Activated naive CD8-positive, alpha-beta T cell treated with anti-CD3 and anti-CD28 coated beads, Interleukin-2, amount 10 ng/mL, durations not matched to agents 7 days and 5 days (primary cell): Measurements from ENCODE around the gene SMIM38. TPM values are rescaled to one million over a fixed set of nuclear protein-coding genes. Genes with fewer than 3 reads are reported as not detected.
"Not testable (repeated sequence)": the region's sequence is repeated elsewhere in the genome, so short reads cannot be mapped to it uniquely, and the experiment has no call there.

Experiments
- ATAC-seq: fragments of 150-1000 bp; cut with Tn5 transposase; one replicate; pipeline ENCODE4 v1.10.0; 2021; ENCODE audit warnings: low read depth, moderate library complexity
- POLR2A ChIA-PET: fragments of 350-600 bp; sonication (Branson Sonifier 250); formaldehyde crosslinking; loops from one replicate; lab custom pipeline; 2021; ENCODE audit warnings: antibody characterized with exemption; lab: Charles Lee
- DNase-seq: peaks from one replicate; pipeline ENCODE4 v3.0.0; 2021
- H3K27ac Mint-ChIP-seq: one replicate; pipeline ENCODE4 v1.8.0; 2022; ENCODE audit warnings: mild to moderate bottlenecking, mixed read lengths
- H3K27me3 Mint-ChIP-seq: one replicate; pipeline ENCODE4 v1.8.0; 2022; ENCODE audit warnings: mild to moderate bottlenecking, moderate library complexity, mixed read lengths
- H3K36me3 Mint-ChIP-seq: one replicate; pipeline ENCODE4 v1.8.0; 2021; ENCODE audit warnings: mild to moderate bottlenecking, mixed read lengths
- H3K4me1 Mint-ChIP-seq: one replicate; pipeline ENCODE4 v1.8.0; 2021; ENCODE audit warnings: mixed read lengths
- H3K4me3 Mint-ChIP-seq: one replicate; pipeline ENCODE4 v1.8.0; 2022; ENCODE audit warnings: mild to moderate bottlenecking, moderate library complexity, mixed read lengths
- H3K9me3 Mint-ChIP-seq: one replicate; pipeline ENCODE4 v1.8.0; 2021; ENCODE audit warnings: mixed read lengths
- total RNA-seq, 2 experiments: library from RNA; stranded (reverse); gene quantifications; one replicate each; pipeline ENCODE4 v1.2.3, GENCODE V29; 2021

Gene SMIM38
- total RNA-seq, 2 experiments from 2014 or later = 0.25 to 0.31 TPM

DNA sequence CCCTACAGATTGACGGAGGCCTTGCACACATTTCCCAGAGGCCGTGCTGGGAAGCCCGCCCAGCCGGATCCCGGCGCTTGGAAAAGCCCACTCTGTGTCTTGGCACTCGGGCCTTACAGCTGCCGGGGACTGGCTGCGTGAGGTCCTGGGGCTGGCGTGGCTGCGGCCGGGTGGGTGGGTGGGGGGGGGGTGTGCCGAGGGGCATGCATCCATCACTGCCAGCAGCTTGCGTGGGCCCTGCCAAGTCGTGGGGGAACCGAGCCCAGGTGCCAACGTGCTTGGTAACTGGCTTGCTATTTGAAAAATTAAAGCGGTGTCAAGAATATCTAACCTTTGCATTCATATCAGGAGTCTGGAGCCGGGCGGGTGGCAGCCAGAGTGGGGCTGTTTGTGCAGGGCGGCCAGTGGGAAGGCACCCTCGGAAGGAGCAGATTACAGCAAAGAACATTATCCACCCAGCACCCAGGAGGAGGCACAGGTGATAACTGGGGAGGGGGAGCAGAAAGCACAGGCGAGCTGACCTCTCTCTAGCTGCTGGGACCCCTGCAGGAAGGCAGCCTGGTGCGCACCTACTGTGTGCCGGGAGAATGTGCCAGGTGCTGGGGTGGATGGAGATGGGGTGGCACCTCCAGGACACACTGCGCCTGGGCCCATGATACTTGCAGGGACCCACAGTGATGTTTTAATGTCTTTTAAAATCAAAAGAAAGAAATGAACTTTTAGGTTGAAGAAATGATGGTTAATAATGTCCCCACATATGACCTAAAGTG is 28.5 kb upstream of the SMIM38 start:
- POLR2A ChIA-PET = no interaction called here
- Mint-ChIP-seq H3K4me3 (no peak overlapping the region), H3K4me1 (peaks cover 13% of the 10 kb centered on the region), H3K36me3 (no peaks in the 10 kb centered on the region), H3K27me3 (no peaks in the 10 kb centered on the region), H3K27ac (no peak overlapping the region), H3K9me3 (peaks cover 3% of the 10 kb centered on the region)
- DNase-seq (no peak), ATAC-seq (no peak)

DNA sequence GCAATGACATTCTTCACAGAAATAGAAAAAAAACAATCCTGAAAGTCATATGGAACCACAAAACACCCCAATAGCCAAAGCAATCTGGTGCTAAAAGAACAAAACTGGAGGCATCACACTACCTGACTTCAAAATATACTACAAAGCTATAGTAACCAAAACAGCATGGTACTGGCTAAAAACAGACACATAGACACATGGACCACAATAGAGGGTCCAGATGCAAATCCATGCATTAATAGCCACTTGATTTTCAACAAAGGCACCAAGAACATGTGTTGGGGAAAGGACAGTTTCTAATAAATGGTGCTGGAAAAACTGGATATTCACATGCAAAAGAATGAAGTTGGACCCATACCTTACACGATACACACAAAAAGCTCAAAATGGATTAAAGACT is 27.9 kb upstream of the SMIM38 start:
- Mint-ChIP-seq H3K36me3 (no peaks in the 10 kb centered on the region), H3K27me3 (no peaks in the 10 kb centered on the region), H3K27ac (no peak overlapping the region), H3K4me1 (peaks cover 9% of the 10 kb centered on the region), H3K4me3 (no peak overlapping the region), H3K9me3 (peaks cover 3% of the 10 kb centered on the region)
- ATAC-seq = no peak
- DNase-seq = no peak
- POLR2A ChIA-PET = no interaction called here

DNA sequence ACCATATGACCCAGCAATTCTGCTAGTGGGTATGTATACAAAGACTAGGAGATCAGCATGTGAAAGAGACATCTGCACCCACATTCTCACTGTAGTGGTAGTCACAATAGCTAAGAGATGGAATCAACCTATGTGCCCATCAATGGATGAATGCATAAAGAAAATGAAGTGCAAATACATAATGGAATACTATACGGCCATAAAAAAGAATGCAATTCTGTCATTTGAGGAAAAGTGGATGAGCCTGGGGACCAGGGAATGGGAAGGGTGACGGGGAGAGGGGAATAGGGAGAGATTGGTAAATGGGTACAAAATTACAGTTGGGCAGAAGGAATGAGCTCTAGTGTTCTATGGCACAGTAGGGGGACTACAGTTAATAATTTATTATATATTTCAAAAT is 26.7 kb upstream of the SMIM38 start:
- peaks cover 6% of the 10 kb centered on the region for H3K4me1 Mint-ChIP-seq
- DNase-seq (no peak), ATAC-seq (no peak)
- H3K27me3 Mint-ChIP-seq = no peaks in the 10 kb centered on the region
- H3K27ac Mint-ChIP-seq = no peak overlapping the region
- peaks cover 6% of the 10 kb centered on the region for H3K9me3 Mint-ChIP-seq
- H3K4me3 Mint-ChIP-seq = no peak overlapping the region
- peaks cover 2% of the 10 kb centered on the region for H3K36me3 Mint-ChIP-seq
- POLR2A ChIA-PET = no interaction called here

DNA sequence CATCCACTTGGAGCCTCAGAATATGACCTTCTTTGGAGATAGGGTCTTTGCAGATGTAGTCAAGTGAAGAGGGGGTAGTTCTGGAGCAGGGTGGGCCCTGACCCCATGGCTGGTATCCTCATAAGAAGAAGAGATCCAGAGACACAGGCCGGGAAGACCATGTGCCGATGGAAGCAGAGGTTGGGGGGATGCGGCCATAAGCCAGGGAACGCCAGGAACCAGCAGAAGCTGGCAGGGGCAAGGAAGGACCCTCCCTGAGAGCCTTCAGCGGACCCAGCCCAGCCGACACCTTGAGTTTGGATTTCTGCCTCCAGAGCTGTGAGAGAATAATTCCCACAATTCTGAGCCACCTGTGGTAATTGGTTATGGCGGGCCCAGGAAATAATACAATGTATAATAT is 26.1 kb upstream of the SMIM38 start:
- POLR2A ChIA-PET = no interaction called here
- H3K4me1 Mint-ChIP-seq = peaks cover 2% of the 10 kb centered on the region
- no peak overlapping the region for H3K4me3 Mint-ChIP-seq
- ATAC-seq (no peak), DNase-seq (no peak)
- H3K27ac Mint-ChIP-seq = no peak overlapping the region
- H3K9me3 Mint-ChIP-seq = peaks cover 8% of the 10 kb centered on the region
- no peaks in the 10 kb centered on the region for H3K27me3 Mint-ChIP-seq
- peaks cover 2% of the 10 kb centered on the region for H3K36me3 Mint-ChIP-seq

DNA sequence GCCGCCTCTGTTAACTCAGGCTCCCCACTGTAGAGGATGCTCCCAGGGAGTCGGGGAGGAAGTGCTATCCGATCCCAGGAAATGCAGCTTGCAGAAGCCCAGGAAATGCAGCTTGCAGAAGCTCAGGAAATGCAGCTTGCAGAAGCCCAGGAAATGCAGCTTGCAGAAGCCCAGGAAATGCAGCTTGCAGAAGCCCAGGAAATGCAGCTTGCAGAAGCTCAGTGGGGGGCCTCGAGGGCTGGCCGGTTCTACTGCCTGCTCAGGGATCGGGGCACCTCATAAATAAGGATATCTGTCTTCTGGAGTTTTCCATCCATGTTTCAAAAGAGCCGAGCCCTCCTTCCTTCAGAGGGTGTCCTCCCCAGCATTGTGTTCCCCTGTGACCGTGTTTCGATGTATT is 25.1 kb upstream of the SMIM38 start:
- POLR2A ChIA-PET = no interaction called here
- Mint-ChIP-seq H3K27me3 (no peaks in the 10 kb centered on the region), H3K27ac (no peak overlapping the region), H3K4me1 (peaks cover 2% of the 10 kb centered on the region), H3K4me3 (no peak overlapping the region), H3K9me3 (peaks cover 8% of the 10 kb centered on the region), H3K36me3 (peaks cover 2% of the 10 kb centered on the region)
- no peak for DNase-seq
- ATAC-seq = no peak

DNA sequence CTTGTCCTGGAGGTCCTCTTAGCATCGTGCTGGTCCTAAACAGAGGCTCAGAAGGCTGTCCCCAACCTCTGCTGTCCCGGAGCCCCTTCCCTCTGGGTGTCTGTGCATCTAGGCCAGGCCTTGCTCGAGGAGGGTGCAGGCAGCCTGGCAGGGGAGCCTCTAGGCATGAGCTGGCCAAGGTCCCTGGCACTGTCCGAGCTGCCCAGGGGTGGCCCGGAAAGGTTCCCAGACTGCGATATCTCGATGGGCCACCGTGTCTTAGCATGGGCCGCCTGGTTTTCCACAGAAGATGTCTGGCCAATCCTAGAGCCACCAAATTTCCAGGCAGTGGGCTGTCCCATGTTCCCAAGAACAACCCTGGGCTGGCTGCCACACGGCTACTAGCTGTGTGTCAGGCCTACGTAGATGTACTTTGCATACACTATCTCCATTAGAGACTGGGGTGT is 24.6 kb upstream of the SMIM38 start:
- ATAC-seq (no peak), DNase-seq (no peak)
- peaks cover 8% of the 10 kb centered on the region for H3K9me3 Mint-ChIP-seq
- H3K4me1 Mint-ChIP-seq = peaks cover 2% of the 10 kb centered on the region
- POLR2A ChIA-PET = no interaction called here
- no peak overlapping the region for H3K27ac Mint-ChIP-seq
- H3K27me3 Mint-ChIP-seq = no peaks in the 10 kb centered on the region
- no peak overlapping the region for H3K4me3 Mint-ChIP-seq
- peaks cover 2% of the 10 kb centered on the region for H3K36me3 Mint-ChIP-seq

DNA sequence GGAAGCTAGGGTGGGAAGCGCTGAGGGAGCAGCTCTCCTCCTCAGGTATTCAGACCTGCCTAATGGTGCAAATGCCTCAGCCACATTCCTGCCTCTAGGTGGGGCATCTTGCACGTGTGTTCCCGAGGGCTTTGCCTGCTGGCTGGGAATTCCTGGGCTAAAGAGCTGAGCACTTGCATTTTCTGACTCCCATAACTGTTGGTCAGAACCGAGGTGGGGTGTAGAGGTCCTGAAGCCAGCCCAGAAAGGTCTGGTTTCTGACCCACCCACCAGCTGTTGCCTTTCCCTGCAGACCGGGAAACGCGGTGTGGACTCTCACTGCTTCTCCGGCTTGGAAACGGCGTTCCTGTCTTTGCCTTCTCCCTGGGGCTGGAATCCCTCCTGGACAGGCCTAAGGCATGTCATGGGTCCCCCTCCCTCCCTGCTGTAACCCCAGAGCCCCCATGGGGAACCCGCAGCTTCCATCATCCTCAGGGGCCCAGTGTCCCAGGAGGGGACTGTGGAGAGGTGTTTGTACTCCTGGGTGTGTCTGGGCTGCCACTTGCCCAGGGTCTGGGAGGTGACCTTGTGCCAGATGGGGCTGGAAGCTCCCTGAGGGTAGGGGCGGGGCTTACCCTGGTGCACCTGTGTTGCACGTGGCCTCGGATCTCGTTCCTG is 24.0 kb upstream of the SMIM38 start:
- Mint-ChIP-seq H3K36me3 (peaks cover 2% of the 10 kb centered on the region), H3K9me3 (peaks cover 8% of the 10 kb centered on the region), H3K27ac (no peak overlapping the region), H3K4me3 (no peak overlapping the region), H3K27me3 (no peaks in the 10 kb centered on the region), H3K4me1 (peaks cover 2% of the 10 kb centered on the region)
- ATAC-seq (no peak), DNase-seq (no peak)
- POLR2A ChIA-PET = no interaction called here

DNA sequence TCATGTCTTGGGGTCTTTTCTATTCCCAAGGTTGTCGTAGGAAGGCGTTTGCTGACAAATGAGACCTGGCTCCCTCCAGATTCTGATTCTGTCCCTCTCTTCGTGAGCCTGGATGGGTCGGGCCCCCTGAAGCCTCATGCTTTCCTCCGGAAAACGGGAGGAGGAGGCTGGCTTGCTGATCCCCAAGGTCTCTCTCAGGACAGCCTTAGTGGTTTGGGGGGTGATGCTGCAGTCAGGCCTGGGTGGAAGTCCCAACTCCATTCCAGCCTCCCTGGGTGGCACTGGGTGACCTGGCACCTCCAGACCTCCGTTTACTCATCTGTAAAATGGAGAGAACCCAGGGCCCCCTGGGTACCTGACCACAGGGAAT is 23.4 kb upstream of the SMIM38 start:
- no peak for ATAC-seq
- peaks cover 2% of the 10 kb centered on the region for H3K4me1 Mint-ChIP-seq

DNA sequence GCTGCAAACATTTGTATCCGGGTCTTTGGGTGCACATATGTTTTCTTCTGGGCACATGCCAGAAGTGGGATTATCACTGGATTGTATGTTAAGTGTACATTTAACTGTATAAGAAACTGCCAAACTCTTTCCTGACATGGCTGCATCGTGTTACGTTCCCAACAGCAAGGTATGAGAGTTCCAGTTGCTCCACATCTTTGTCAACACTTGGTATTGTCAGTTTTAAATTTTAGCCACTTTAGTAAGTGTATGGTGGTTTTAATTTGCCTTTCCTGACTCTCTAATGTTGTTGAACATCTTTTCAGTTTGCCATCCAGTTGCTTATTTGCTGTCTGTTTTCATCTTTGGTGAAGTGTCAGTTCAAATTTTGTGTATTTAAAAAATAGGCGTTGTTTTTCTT is 22.5 kb upstream of the SMIM38 start:
- Mint-ChIP-seq H3K4me3 (no peak overlapping the region), H3K4me1 (peaks cover 2% of the 10 kb centered on the region), H3K9me3 (peaks cover 8% of the 10 kb centered on the region), H3K27me3 (no peaks in the 10 kb centered on the region), H3K36me3 (peaks cover 2% of the 10 kb centered on the region), H3K27ac (no peak overlapping the region)
- ATAC-seq (no peak), DNase-seq (no peak)
- POLR2A ChIA-PET = no interaction called here

More for the DNA sequence above, 23.4 kb upstream of the SMIM38 start:
- DNase-seq = no peak
- POLR2A ChIA-PET = no interaction called here
- Mint-ChIP-seq H3K36me3 (peaks cover 2% of the 10 kb centered on the region), H3K4me3 (no peak overlapping the region), H3K9me3 (peaks cover 8% of the 10 kb centered on the region), H3K27me3 (no peaks in the 10 kb centered on the region), H3K27ac (no peak overlapping the region)

DNA sequence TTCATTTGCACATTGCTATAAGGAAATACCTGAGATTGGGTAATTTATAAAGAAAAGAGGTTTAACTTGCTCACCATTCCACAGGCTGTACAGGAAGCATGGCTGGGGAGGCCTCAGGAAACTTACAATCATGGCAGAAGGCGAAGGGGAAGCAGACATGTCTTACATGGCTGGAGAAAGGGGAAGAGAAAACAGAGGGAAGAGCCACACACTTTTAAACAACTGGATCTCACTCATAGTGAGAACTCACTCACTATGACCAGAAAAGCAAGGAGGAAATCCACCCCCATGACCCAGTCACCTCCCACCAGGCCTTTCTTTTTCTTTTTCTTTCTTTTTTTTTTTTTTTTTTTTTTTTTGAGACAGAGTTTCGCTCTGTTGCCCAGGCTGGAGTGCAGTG is 21.6 kb upstream of the SMIM38 start:
- H3K9me3 Mint-ChIP-seq, H3K36me3 Mint-ChIP-seq, POLR2A ChIA-PET, DNase-seq, H3K27me3 Mint-ChIP-seq, H3K27ac Mint-ChIP-seq, ATAC-seq, H3K4me1 Mint-ChIP-seq, H3K4me3 Mint-ChIP-seq: not testable (repeated sequence)

DNA sequence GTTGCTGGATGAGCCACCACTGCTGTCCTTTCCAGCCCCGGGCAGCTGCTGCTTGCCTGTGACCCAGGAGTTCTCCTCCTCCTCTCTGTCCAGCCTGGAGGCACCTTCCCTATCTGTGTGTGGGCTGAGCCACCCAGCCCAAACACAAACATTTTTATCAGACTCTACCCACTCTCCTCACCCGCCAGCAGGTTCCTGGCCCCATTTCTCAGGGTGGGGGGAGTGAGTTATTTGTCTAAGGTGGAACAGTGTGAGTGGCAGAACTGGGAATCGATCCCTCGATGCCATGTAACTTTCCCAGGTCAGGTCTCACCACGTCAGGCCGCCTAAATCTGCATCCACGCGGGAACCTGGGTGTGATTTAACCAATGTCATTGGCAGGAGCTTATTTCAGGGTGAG is 20.8 kb upstream of the SMIM38 start:
- no peaks in the 10 kb centered on the region for H3K27me3 Mint-ChIP-seq
- H3K27ac Mint-ChIP-seq = no peak overlapping the region
- H3K36me3 Mint-ChIP-seq = peaks cover 2% of the 10 kb centered on the region
- no peak for DNase-seq
- H3K9me3 Mint-ChIP-seq = peaks cover 5% of the 10 kb centered on the region
- peaks cover 2% of the 10 kb centered on the region for H3K4me1 Mint-ChIP-seq
- H3K4me3 Mint-ChIP-seq = no peak overlapping the region
- ATAC-seq = no peak
- POLR2A ChIA-PET = no interaction called here

DNA sequence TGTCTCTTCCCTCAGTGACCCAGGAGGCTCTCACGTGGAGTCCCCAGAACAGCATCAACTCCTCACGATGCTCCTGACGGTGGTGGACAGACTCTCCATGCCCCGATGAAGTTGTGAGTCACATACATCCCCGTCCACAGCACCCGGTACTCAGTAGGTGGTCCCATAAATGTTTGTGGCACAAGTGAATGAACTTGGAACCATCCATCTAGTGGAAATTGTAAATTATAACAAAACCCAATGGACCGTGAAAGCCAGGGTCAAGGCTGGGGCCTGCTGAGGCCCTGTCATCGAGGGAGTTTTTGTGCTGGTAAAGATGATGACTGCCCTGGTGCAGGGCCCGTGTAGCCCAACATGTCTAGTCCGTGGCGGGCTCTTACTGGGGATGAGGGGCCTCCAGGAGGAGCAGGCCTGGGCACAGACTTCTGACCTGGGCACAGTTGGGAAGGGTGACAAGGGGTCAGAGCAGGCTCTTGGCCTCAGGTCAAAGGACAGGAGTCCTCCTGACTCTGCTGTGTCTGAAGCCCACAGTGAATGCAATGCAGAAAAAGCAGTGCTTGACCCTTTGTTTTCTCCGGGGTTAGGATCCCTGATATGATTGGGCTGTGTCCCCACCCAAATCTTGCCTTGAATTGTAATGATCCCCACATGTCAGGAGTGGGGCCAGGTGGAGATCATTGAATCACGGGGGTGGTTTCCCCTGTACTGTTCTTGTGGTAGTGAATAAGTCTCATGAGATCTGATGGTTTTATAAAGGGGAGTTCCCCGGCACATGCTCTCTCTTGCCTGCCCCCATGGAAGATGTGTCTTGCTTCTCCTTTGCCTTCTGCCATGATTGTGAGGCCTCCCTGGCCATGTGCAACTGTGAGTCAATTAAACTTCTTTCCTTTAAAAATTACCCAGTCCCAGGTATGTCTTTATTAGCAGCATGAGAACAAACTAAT is 20.0 kb upstream of the SMIM38 start:
- H3K27ac Mint-ChIP-seq = no peak overlapping the region
- H3K27me3 Mint-ChIP-seq = no peaks in the 10 kb centered on the region
- DNase-seq (peak; percentile 16), ATAC-seq (no peak)
- peaks cover 2% of the 10 kb centered on the region for H3K36me3 Mint-ChIP-seq
- no peak overlapping the region for H3K4me3 Mint-ChIP-seq
- H3K9me3 Mint-ChIP-seq = peaks cover 5% of the 10 kb centered on the region
- peaks cover 2% of the 10 kb centered on the region for H3K4me1 Mint-ChIP-seq
- POLR2A ChIA-PET = no interaction called here

DNA sequence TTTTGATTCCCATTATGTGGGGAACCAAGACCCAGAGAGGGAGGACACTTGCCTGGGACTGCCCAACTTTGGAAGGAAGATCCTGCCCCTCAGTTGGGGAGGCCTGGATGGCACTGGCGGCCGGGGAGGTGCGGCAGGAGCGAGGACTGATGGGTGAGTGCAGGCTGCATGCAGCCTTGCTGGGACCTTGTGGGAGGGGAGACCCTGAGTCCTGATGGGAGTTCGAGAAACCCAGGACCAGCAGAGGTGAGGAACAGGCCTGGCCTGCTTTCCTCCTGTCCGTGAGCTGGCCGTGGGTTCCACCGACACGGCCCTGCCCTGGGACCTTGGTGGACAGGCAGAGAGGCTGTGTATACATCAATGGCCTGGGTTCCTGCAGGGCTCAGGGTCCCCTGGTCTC is 19.3 kb upstream of the SMIM38 start:
- DNase-seq = no peak
- peaks cover 5% of the 10 kb centered on the region for H3K9me3 Mint-ChIP-seq
- no peak overlapping the region for H3K4me3 Mint-ChIP-seq
- no peaks in the 10 kb centered on the region for H3K4me1 Mint-ChIP-seq
- H3K27me3 Mint-ChIP-seq = no peaks in the 10 kb centered on the region
- no peak overlapping the region for H3K27ac Mint-ChIP-seq
- no peak for ATAC-seq
- peaks cover 2% of the 10 kb centered on the region for H3K36me3 Mint-ChIP-seq
- POLR2A ChIA-PET = no interaction called here
